Activated CD8-positive, alpha-beta memory T cell treated with anti-CD3 and anti-CD28 coated beads for 1 hour (primary cell): ENCODE measurements around the gene CBR3.
"Not testable (repeated sequence)": the region's sequence is repeated elsewhere in the genome, so short reads cannot be mapped to it uniquely, and the experiment has no call there.

ENCODE experiments used
- DNase-seq, 2 donors: peaks; one replicate each; pipeline ENCODE4 v3.0.0-alpha.2; 2020; ENCODE audit warnings: low read depth in 1 of 2; ENCODE audit errors: extremely low read depth in 1 of 2

Gene CBR3

DNA sequence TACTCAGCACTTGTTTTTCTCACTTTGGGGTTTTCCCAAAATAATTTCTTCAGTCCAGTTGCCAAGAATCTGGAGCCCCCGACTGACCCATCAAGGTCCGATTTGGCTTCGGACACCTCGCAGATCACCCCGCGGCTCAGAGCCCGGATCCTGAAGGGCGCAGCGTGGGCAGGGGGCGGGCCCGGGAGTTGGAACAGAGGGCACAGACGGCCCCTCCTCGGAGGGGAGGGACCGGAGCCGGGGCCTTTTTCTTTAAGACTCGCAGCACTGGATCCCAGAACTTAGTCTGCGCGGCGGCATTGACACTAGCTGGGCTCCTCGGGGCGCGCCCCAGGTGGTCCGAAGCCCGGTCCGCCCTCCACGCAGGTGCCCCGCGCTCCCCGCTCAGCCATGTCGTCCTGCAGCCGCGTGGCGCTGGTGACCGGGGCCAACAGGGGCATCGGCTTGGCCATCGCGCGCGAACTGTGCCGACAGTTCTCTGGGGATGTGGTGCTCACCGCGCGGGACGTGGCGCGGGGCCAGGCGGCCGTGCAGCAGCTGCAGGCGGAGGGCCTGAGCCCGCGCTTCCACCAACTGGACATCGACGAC is at the start of gene CBR3:
Gene CBR3 (plus strand): TSS at position 277 of the 588 bp plus-strand sequence. CDS start 114 bp downstream, at position 391.
- peak in 1 of 2 donors; percentile 24 for DNase-seq

DNA sequence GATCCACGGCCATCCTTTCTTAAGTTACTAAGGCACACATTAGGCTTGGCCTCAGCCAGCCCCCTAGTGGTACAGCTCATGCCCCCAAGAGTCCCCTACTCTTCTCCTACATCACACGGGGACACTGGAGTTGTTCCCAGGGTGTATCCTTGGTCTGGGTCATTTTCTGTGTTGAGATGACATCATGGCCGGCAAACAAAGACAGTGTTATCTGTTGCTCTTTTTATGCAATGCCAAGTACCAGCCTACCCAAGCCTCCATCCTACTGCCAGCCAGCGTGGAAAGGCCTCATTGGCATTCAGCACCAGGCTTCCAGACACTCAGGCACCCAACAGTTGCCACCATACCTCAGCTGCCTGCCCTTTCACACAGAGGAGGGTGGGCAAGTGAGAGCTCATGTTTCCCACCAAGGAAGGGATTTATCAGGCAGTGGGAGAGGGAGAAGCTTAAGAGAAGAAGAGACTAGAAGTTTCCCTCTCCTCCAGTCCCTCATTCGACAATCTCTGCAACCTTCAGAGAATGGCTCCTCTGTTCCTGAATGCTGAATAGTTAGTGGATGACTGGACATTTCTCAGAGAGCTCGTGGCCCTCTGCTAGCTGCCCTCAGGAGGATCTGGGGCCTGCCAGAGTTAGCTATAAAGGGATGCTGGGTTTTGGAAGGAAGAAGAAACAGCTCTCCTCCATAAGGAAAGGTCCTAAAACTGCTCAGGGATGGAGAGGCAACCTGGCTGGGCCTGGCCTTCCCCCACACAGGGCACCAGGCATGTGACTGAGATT is 47.3 kb upstream of the CBR3 start:
- DNase-seq: no peak

DNA sequence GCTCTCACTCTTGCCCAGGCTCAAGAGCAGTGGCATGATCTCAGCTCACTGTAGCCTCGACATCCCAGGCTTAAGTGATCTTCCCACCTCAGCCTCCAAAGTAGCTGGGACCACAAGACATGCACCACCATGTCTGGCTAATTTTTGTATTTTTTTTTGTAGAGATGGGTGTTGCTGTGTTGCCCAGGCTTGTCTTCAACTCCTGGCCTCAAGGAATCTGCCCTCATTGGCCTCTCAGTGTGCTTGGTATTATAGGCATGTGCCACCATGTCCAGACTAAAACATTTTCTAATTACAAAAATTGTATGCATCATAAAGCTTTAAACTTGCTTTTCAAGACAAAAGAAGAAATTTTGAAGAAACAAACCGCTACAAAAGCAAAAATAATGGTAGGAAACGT is 44.9 kb upstream of the CBR3 start:
- no peak for DNase-seq

DNA sequence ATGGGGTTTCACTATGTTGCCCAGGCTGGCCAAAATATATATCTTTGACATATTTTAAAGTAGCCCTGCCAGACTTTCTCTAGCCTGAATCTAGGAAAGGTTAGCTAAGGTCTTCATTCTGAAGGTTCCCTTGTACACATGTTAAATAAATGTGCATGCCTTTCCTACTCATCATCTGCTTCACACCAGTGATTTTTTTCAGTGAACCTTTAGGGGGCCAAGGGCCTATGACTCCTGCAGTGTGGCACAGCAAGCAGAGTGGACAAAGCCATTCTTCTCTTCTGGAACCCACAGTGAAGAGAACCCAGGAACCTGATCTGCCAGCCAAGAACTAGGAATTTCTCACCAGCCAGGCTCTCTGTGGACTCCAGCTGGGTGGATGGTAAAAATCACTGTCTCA is 42.2 kb upstream of the CBR3 start:
- no peak for DNase-seq

DNA sequence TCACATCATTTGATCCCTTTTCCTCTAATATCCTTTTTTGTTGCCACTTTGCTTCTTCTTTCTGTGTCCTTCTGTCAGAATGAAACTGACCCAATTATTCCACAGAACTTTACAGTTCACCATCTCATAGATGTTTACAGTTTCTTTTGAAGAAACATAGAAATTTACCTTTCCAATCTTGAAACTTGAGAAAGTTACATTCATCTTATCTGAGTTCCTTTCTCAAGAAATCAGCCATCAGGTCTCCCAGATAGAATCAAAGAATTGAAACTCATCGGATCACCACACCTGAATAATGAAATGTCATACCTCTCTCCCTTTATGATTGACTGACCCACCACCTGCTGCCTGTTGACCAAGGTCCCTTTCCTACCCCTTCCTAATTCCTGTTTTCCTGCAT is 41.4 kb upstream of the CBR3 start:
- DNase-seq: no peak

DNA sequence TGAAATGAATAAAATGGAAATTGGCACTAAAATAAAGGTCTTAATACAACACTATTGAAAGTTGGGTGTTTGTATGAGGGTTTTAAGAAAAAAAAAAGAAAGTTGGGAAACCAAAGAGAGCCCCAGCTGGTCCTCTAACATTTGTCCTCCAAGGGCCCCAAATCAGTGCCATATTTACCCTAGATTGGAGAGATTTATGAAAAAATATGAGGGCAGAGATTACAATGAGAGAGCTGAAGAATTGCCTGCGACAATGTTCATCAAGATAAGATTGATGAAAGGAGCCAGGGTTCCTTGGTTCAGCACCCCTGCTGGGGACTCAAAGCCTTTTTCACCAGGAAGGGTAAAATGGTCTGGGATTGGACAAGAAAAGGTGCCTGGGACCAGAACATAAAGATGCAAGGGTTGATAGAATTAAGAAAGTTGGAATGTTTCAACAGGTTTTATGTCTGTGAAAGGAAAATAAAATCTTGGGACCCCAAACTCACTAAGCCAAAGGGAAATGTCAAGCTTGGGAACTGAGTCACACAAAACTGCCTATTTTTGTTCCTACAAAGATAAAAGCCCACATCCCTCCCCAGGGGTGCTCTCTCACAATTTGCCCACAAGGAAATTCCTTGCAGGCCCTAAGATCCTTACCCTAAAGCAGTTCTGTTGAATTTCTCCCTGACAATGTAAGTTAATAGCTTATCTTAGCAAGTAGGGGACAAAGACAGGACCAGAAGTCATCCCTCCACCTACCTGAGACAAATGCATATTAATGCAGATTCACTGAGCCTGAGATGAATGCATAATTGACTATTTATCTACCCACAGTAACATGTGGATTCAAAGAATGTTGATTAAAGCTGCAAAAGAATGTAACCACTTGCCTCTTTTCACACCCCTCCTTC is 38.2 kb upstream of the CBR3 start:
- no peak for DNase-seq

DNA sequence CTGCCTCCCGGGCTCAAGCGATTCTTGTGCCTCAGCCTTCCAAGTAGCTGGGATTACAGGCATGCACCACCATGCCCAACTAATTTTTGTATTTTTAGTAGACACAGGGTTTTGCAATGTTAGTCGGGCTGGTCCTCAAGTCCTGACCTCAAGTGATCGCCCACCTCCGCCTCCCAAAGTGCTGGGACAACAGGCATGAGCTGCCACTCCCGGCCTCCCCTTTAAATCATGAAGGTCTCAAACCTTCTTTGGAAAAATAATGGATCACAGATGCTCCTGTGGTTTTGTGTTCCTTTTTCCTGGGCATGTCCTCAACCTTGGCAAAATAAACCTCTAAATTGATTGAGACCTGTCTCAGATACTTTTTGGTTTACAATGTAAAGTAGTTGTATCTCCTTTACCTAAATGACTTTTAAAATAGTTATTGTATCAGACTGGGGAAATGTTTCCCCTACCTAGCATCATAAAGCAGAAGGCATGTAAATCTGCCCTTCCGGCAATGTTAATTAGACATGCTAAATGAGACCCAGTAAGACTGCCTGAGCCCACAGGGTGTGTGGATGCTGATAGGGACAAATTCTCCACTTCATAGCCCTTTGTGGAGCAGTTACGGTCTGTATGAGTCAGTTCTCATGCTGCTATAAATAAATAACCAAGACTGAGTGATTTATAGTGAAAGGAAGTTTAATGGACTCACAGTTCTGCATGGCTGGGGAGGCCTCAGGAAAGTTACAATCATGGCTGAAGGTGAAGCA is 37.3 kb upstream of the CBR3 start:
- DNase-seq: no peak

DNA sequence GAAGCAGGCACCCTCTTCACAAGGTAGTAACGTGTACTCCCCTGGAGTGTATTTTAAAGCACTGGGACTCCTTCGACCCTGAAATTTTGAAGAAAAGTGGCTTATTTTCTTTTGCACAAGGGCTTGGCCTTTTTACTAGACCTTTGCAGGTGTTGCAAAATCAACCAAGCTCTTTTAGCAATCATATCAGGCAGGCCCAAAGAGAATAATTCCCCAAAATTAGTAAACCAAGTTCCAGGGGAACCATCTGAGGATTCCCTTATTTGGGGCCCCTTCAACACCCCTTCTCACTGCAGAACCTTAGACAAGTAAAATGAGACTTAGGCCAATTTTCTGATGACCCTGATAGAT is 36.7 kb upstream of the CBR3 start:
- DNase-seq: no peak

DNA sequence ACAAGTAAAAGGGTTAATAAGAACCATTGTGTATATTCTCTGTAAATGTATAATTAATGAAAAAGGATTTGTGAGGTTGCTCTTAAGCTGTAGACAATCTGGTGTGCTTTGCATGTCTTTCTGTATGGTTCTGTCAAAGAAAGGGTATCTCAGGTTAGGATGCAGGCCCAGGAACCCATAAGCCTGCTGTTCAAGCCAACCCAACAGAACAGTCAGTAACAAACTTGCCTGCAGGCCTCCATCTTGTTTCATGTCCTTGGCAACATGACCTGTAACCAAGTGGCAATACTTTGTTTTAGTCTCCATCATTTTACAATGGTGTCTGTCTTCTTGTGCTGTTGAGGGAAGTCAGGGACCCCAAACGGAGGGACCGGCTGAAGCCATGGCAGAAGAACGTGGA is 35.9 kb upstream of the CBR3 start:
- no peak for DNase-seq

DNA sequence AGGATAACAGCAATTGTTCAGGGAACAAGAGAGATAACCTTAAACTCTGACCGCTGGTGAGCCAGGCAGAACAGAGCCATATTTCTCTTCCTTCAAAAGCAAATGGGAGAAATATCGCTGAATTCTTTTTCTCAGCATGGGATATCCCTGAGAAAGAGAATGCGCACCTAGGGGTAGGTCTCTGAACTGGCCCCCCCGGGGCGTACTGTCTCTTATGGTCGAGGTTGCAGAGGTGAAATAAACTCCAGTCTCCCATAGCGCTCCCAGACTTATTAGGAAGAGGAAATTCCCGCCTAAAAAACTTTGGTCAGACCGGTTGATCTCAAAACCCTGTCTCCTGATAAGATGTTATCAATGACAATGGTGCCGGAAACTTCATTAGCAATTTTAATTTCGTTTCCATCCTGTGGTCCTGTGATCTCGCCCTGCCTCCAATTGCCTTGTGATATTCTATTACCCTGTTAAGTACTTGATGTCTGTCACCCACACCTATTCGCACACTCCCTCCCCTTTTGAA is 35.1 kb upstream of the CBR3 start:
- DNase-seq: not testable (repeated sequence)

DNA sequence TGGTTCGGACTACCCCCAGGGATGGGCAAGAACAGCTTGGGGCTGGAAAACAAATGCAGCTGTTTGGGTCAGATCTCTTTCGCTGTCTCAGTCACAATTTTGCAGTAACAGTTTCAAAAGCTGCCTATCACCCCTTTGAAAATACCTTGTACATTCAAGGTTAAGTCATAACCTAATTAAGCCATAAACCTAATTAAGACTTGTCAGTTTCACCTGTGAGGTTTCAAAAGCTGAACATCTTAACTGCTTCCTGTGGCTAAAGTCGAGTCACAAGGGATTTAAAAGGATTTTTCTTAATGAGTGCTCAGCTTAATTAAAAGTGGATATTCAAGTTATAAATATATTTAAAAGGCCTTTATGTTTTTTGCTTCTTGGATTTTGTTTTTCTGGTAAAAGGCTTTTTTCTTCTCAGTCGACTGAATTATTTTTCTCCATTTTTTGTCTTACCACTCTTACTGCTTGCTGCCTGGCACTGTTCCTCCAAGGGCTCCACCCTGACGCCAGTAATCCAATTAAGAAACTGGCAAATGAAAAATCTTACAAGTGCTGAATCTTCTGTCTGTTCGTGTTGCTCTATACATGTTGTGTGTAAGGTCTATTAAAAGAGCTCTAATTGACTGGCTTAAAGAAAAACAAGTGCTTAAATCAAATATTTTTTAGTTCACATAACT is 33.8 kb upstream of the CBR3 start:
- no peak for DNase-seq

DNA sequence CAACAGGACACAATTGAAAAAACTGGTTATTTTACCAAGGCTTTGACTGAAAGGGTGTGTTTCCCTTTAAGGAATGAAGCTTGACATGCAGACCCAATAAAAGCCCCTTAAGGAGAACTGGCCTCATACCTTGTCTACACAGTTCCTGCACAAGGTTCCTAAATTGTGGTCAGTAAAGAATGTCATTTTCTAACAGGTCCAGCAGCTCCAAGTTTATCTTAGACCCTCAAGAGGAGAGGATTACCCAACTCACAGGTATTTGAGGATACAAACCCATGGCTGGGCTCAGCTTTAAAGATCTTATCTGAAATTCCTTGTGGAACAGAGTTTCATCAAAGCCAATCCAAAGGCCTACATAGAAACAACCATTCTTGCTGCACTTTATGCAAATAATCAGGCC is 31.4 kb upstream of the CBR3 start:
- DNase-seq: no peak

DNA sequence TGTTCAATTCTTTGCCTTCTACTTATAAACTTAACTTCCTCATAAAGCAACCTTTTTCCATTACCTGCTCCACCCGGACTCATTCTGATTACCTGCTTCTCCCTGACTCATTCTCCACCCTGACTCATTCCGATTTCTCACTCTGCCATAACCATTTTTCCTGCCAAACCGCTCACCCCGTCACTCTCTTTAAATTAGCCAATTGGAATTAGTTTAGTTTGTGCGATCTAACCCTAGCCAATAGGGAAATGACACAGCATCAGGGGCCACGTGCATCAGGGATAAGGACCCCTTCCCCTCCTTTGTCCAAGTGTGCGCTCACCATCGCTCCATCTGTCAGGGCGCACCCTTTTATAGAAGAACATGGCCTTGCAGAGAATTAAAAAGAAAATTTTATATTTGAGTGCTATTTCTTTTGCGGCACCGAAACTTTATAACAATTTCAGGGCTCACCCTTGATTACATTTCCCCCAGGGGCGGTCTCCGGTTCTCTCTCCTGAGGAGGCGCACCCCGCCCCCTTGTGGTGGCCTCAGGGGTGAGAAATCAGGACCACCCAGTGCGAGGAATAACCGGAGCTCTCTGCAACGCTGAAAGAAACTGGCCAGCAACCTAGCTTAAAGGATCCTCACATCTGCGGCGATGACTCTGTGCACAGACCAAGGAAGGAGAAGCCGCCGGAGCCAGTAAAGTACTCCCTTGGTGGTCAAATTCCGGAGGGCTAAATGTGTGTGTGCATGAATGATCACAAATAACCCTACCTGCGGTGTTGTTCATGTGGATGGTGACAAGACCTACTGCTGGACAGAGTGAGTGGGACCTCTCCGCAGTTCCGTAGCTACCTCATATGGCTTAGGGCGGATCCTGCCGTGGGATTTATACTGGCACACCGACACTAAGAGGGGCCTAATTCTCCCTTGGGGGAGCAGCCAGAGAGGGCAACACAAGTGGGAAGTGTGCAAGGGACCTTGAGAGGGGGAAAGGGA is 30.3 kb upstream of the CBR3 start:
- peak; percentile 23 to 50 for DNase-seq

DNA sequence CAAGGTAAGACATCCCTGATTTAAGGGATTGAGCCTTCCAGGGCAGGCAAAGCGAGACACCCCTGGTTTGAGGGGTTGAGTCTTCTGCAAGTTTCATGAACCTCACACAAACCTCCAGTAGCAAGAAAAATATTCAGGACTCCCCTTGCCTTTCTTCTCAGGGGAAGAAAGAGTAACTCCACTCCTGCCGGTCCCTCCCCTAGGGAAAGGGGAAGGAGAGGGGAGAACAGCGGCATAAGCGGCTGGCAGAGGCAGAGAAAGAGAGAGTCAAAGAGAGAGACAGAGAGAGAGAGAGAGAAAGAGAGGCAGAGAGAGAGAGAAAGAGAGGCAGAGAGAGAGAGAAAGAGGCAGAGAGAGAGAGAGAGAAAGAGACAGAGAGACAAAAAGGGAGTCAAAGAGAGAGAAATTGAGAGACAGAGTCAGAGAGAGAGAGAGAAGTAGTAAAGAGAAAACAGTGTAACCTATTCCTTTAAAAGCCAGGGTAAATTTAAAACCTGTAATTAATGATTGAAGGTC is 29.5 kb upstream of the CBR3 start:
- DNase-seq: no peak

DNA sequence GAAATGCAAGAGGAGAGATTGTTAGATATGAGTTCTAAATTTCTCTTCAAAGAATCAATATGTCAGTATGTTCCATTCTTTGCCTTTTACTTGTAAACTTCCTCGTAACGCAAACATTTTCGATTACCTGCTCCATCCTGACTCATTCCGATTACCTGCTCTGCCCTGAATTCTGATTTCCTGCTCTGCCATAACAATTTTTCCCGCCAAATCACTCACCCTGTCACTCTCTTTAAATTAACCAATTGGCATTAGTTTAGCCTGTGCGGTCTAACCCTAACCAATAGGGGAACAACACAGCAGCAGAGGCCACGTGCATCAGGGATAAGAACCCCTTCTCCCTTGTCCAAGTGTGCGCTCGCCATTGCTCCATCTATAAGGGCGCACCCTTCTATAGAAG is 25.0 kb upstream of the CBR3 start:
- no peak for DNase-seq

DNA sequence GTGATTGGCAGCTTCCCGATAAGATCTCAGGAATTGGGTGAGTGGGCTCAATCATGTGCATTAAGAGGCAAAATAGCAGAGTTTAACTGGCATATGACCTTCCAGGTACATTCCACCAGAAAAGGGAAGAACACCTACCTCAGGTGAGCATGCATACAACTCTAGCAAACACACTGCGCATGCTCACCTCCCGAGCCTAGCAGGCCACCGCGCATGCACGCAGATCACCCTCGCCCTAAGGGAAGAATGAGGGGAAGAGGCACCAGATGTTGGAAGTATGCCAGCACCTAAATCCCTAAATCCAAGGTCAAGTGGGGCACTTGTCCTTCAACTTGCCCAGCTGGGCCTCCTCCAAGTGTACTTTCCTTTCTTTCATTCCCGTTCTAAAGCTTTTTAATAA is 23.6 kb upstream of the CBR3 start:
- no peak for DNase-seq

DNA sequence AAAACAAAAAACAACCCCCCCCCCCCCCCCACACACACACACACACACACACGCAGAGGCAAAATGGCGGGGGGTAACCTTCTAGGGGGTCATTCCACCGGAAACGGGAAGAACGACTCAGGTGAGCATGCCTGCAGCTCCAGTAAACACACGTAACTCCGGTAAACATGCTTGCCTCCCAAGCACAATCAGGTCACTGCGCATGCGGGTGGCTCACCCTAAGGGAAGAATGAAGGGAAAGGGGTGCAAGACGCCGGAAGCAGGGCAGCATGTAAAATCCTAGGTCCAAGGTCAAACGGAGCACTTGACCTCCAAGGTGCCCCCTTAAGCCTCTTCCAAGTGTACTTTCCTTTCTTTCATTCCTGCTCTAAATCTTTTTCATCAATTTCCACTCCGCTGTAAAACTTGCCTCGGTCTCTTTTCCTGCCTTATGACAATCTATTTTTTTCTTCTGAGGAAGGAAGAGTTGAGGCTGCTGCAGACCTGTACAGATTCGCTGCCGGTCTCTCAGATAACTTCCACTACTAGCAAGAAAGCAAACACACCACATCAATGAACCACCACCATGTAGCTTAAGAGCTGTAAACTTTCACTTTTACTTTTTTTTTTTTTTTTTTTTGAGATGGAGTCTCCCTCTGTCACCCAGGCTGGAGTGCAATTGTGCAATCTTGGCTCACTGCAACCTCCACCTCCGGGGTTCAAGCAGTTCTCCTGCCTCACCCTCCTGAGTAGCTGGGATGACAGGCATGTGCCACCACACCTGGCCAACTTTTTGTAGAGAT is 21.0 kb upstream of the CBR3 start:
- peak in 1 of 2 donors; percentile 35 for DNase-seq

DNA sequence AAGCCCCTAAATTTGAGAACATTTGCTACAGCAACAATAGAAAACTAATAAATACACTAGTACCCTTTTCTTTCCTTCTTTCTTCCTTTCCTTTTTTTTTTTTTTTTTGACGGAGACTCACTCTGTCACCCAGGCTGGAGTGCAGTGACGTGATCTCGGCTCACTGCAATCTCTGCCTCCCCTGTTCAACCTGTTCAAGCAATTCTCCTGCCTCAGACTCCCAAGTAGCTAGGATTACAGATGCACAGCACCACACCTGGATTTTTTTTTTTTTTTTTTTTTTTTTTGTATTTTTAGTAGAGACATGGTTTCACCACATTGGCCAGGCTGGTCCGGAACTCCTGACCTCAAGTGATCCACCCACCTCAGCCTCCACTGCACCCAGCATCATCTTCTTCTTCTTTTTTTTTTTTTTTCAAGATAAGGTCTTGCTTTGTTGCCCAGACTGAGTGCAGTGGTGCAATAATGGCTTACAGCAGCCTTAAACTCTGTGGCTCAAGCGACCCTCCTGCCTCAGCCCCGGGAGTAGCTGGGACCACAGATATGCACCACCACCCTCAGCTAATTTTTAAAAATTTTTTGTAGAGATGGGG is 19.6 kb upstream of the CBR3 start:
- no peak for DNase-seq
